Measurements from ENCODE around the gene RAB3IP. TPM values are rescaled to one million over a fixed set of nuclear protein-coding genes. Genes with fewer than 3 reads are reported as not detected.

The RAB3IP gene
- total and polyA plus RNA-seq, 11 donors: 19.7 to 37.5 (median 32.6) TPM

DNA sequence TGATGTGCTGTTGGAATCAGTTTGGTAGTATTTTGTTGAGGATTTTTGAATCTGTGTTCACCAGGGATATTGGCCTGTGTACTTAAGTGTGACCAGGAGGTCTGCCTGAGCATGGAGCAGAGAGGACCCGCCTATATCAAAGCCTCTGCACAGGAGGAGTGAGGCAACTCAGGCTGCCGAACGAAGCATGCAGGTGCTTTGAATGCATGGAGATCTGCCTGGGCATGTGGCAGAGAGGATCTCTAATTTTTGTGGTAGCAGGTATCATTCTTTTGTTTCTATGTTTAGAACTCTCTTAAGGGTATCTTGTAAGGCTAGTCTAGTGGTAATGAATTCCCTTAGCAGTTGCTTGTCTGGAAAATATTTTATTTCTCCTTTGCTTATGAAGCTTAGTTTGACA lies 26.9 kb downstream of the RAB3IP start:
- ATAC-seq (no peak), DNase-seq (peak in 1 of 5 donors; percentile 19)
- no peak for TF ChIP-seq POLR2A (IDR thresholded peaks at IDR 0.05)
- TF ChIP-seq, protein P1, sequence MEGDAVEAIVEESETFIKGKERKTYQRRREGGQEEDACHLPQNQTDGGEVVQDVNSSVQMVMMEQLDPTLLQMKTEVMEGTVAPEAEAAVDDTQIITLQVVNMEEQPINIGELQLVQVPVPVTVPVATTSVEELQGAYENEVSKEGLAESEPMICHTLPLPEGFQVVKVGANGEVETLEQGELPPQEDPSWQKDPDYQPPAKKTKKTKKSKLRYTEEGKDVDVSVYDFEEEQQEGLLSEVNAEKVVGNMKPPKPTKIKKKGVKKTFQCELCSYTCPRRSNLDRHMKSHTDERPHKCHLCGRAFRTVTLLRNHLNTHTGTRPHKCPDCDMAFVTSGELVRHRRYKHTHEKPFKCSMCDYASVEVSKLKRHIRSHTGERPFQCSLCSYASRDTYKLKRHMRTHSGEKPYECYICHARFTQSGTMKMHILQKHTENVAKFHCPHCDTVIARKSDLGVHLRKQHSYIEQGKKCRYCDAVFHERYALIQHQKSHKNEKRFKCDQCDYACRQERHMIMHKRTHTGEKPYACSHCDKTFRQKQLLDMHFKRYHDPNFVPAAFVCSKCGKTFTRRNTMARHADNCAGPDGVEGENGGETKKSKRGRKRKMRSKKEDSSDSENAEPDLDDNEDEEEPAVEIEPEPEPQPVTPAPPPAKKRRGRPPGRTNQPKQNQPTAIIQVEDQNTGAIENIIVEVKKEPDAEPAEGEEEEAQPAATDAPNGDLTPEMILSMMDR (IDR thresholded peaks at IDR 0.05): no peak
- Histone ChIP-seq H3K36me3 (peaks cover 0 to 24% (median 0%) of the 10 kb centered on the region in 9 donors), H3K4me1 (no peaks in the 10 kb centered on the region), H3K27ac (no peak overlapping the region), H3K4me3 (no peak overlapping the region), H3K9me3 (peaks cover 0 to 85% (median 27%) of the 10 kb centered on the region in 12 donors), H3K27me3 (no peaks in the 10 kb centered on the region)
- intact Hi-C loops (cut with DNase I): no loop called here
- WGBS, 4 donors: 76 to 91% (median 81%) methylated on average over 3 of the region's 3 CpGs

DNA sequence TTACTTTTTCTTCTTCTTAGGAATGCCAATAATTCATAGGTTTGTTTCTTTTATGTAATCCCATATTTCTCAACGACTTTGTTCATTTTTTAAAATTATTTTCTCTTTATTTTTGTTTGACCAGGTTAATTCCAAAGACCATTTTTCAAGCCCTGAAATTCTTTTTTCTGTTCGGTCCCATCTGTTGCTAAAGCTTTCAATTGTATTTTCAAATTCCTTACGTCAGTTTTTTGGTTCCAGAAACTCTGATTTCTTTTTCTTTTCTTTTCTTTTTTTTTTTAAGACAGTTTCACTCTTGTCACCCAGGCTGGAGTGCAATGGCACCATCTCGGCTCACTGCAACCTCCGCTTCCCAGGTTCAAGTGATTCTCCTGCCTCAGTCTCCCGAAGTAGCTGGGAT lies 27.6 kb downstream of the RAB3IP start:
- H3K9me3 ChIP-seq: peaks cover 0 to 84% (median 29%) of the 10 kb centered on the region in 12 donors
- no peaks in the 10 kb centered on the region for H3K27me3 ChIP-seq
- ATAC-seq: no peak
- DNase-seq: no peak
- intact Hi-C loops (cut with DNase I): no loop called here
- H3K36me3 ChIP-seq: peaks cover 0 to 24% (median 0%) of the 10 kb centered on the region in 9 donors
- WGBS, 4 donors: 92 to 94% (median 92%) methylated on average over 6 of the region's 6 CpGs
- no peak for TF ChIP-seq POLR2A (IDR thresholded peaks at IDR 0.05)
- TF ChIP-seq, protein P1 (IDR thresholded peaks at IDR 0.05): no peak
- no peaks in the 10 kb centered on the region for H3K4me1 ChIP-seq
- H3K4me3 ChIP-seq: no peak overlapping the region
- no peak overlapping the region for H3K27ac ChIP-seq

DNA sequence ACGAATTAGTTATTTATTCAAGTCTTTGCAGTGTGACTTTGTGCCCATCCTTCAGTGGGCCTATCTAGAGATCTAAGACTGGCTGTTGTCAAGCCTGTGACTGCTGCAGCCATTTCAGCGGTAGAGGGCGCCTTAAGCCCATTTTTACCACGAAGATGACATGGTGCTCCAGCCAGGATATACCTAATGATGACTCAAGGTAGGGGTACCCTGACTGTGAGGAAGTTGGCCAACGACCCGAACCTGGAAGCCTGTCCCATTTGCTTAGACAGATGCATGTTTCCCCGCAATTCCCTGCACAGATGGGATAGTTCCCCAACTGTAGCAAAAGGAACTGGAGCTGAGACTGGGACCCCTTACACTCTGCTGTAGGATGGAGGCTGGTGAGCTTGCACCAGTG lies 41.3 kb downstream of the RAB3IP start:
- ATAC-seq (no peak), DNase-seq (no peak)
- Histone ChIP-seq H3K4me1 (no peaks in the 10 kb centered on the region), H3K27me3 (no peaks in the 10 kb centered on the region), H3K36me3 (no peaks in the 10 kb centered on the region), H3K4me3 (no peak overlapping the region), H3K9me3 (peaks cover 0 to 16% (median 0%) of the 10 kb centered on the region in 12 donors), H3K27ac (no peak overlapping the region)
- TF ChIP-seq, protein P1 (IDR thresholded peaks at IDR 0.05): no peak
- TF ChIP-seq POLR2A (IDR thresholded peaks at IDR 0.05): no peak
- WGBS, 4 donors: 57 to 70% (median 62%) methylated on average over 7 of the region's 7 CpGs
- intact Hi-C loops (cut with DNase I): no loop called here

DNA sequence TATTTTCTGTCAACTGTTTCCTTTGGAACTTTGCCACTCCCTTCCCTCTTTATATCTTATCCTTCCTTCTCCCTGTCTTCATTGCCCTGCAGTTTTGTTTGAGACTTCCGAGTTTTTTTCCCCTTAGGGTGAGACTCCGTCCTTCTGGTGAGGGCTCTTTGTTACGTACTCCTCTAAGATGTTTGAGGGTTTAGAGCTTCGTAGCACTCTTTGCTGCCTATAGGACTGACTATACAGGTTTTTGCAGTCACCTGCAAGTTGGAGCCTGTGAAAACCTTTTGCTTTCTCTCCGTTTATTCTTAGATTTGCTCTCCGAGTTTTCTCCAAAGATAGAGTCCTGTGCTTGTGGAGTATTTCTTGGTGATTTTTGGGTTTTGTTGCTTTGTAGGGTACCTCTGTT lies 44.7 kb downstream of the RAB3IP start:
- WGBS, 4 donors: 67 to 75% (median 73%) methylated on average over 6 of the region's 6 CpGs
- DNase-seq (no peak), ATAC-seq (no peak)
- Histone ChIP-seq H3K4me1 (no peaks in the 10 kb centered on the region), H3K4me3 (no peak overlapping the region), H3K27me3 (no peaks in the 10 kb centered on the region), H3K9me3 (peaks cover 0 to 16% (median 0%) of the 10 kb centered on the region in 12 donors), H3K36me3 (peaks cover 0 to 5% (median 0%) of the 10 kb centered on the region in 9 donors), H3K27ac (no peak overlapping the region)
- no peak for TF ChIP-seq POLR2A (IDR thresholded peaks at IDR 0.05)
- TF ChIP-seq, protein P1 (IDR thresholded peaks at IDR 0.05): no peak
- intact Hi-C loops (cut with DNase I): no loop called here

Measured in heart left ventricle (tissue), 16 donors.